Measurements from ENCODE around the gene IGSF21. TPM values are rescaled to one million over a fixed set of nuclear protein-coding genes. Genes with fewer than 3 reads are reported as not detected.

IGSF21 gene
- total RNA-seq, 1 donor from 2014 or later = not detected

GRCh38 chr1:18247151-18247550, 139.6 kb downstream of the IGSF21 start:
- Histone ChIP-seq H3K27me3 (ENCODE audit: control insufficient read depth, insufficient read depth, low read length) (no peaks in the 10 kb centered on the region), H3K4me3 (ENCODE audit: low read depth, low read length) (no peak overlapping the region), H3K36me3 (ENCODE audit: control insufficient read depth, insufficient read depth, low read length) (no peaks in the 10 kb centered on the region)
- TF ChIP-seq CTCF (IDR thresholded peaks at IDR 0.05; ENCODE audit: insufficient read depth, low read length, severe bottlenecking) = no peak
- FAIRE-seq (no peak), DNase-seq (ENCODE audit: low read depth) (no peak)

- FAIRE-seq (no peak), DNase-seq (ENCODE audit: low read depth) (no peak)
- no peaks in the 10 kb centered on the region for H3K27me3 ChIP-seq (ENCODE audit: control insufficient read depth, insufficient read depth, low read length)
- no peaks in the 10 kb centered on the region for H3K36me3 ChIP-seq (ENCODE audit: control insufficient read depth, insufficient read depth, low read length)
- TF ChIP-seq CTCF (IDR thresholded peaks at IDR 0.05; ENCODE audit: insufficient read depth, low read length, severe bottlenecking) = no peak
- no peak overlapping the region for H3K4me3 ChIP-seq (ENCODE audit: low read depth, low read length)
These were observed 142.0 kb downstream of the IGSF21 start for GRCh38 chr1:18249631-18250030.

GRCh38 chr1:18253093-18253492, 145.5 kb downstream of the IGSF21 start:
- no peaks in the 10 kb centered on the region for H3K36me3 ChIP-seq (ENCODE audit: control insufficient read depth, insufficient read depth, low read length)
- DNase-seq (ENCODE audit: low read depth) = no peak
- no peak overlapping the region for H3K4me3 ChIP-seq (ENCODE audit: low read depth, low read length)
- no peak for FAIRE-seq
- no peaks in the 10 kb centered on the region for H3K27me3 ChIP-seq (ENCODE audit: control insufficient read depth, insufficient read depth, low read length)
- TF ChIP-seq CTCF (IDR thresholded peaks at IDR 0.05; ENCODE audit: insufficient read depth, low read length, severe bottlenecking) = no peak

- FAIRE-seq (no peak), DNase-seq (ENCODE audit: low read depth) (peak; percentile 1)
- no peak overlapping the region for H3K4me3 ChIP-seq (ENCODE audit: low read depth, low read length)
- TF ChIP-seq CTCF (IDR thresholded peaks at IDR 0.05; ENCODE audit: insufficient read depth, low read length, severe bottlenecking) = no peak
- H3K36me3 ChIP-seq (ENCODE audit: control insufficient read depth, insufficient read depth, low read length) = no peaks in the 10 kb centered on the region
- H3K27me3 ChIP-seq (ENCODE audit: control insufficient read depth, insufficient read depth, low read length) = no peaks in the 10 kb centered on the region
These were observed 149.0 kb downstream of the IGSF21 start for GRCh38 chr1:18256282-18257235.

GRCh38 chr1:18257778-18258177, 150.2 kb downstream of the IGSF21 start:
- Histone ChIP-seq H3K4me3 (ENCODE audit: low read depth, low read length) (no peak overlapping the region), H3K36me3 (ENCODE audit: control insufficient read depth, insufficient read depth, low read length) (no peaks in the 10 kb centered on the region), H3K27me3 (ENCODE audit: control insufficient read depth, insufficient read depth, low read length) (no peaks in the 10 kb centered on the region)
- DNase-seq (ENCODE audit: low read depth) = no peak
- no peak for FAIRE-seq
- no peak for TF ChIP-seq CTCF (IDR thresholded peaks at IDR 0.05; ENCODE audit: insufficient read depth, low read length, severe bottlenecking)
